ENCODE results near the gene SEMG2.

DNA sequence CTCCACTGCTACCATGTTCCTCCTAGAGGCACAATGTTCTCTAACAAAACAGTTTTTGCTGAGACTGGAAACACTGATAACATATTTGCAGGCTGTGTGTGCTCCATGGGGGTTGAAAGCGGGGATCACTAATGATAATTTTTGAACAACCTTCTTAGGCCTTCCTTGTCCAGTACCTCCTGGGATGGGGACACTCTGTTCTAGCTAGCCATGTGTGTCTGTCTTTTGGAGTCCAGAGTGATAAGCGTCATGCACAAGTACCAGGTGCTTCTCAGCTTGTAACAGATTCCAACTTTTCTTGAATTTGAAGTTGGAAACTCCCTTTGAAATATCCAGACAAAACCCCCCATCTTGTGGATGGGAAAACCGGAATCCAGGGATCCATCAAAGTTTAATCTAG lies 31.3 kb upstream of the SEMG2 start:
- TF ChIP-seq, protein P1, sequence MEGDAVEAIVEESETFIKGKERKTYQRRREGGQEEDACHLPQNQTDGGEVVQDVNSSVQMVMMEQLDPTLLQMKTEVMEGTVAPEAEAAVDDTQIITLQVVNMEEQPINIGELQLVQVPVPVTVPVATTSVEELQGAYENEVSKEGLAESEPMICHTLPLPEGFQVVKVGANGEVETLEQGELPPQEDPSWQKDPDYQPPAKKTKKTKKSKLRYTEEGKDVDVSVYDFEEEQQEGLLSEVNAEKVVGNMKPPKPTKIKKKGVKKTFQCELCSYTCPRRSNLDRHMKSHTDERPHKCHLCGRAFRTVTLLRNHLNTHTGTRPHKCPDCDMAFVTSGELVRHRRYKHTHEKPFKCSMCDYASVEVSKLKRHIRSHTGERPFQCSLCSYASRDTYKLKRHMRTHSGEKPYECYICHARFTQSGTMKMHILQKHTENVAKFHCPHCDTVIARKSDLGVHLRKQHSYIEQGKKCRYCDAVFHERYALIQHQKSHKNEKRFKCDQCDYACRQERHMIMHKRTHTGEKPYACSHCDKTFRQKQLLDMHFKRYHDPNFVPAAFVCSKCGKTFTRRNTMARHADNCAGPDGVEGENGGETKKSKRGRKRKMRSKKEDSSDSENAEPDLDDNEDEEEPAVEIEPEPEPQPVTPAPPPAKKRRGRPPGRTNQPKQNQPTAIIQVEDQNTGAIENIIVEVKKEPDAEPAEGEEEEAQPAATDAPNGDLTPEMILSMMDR (IDR thresholded peaks at IDR 0.05): no peak
- no peak for TF ChIP-seq POLR2A (IDR thresholded peaks at IDR 0.05)
